Nephron (organoid): ENCODE data around the gene CCBE1.
A peak's percentile ranks its signal among the peaks of the same experiment; 100 is the strongest.

Experiments
- H3K27ac Mint-ChIP-seq, 3 experiments: 2 replicates each; pipeline ENCODE4 v1.8.0; 2020; ENCODE audit warnings: mixed read lengths in 3 of 3, mild to moderate bottlenecking in 2 of 3, moderate library complexity in 1 of 3
- H3K27me3 Mint-ChIP-seq: 2 replicates; pipeline ENCODE4 v1.8.0; 2021; ENCODE audit warnings: low read depth, mild to moderate bottlenecking, moderate library complexity, mixed read lengths
- H3K36me3 Mint-ChIP-seq: 2 replicates; pipeline ENCODE4 v1.8.0; 2020; ENCODE audit warnings: low read depth, mixed read lengths
- H3K4me1 Mint-ChIP-seq: 2 replicates; pipeline ENCODE4 v1.8.0; 2020; ENCODE audit warnings: mixed read lengths
- H3K4me3 Mint-ChIP-seq, 3 experiments: 2 replicates each; pipeline ENCODE4 v1.8.0; 2020; ENCODE audit warnings: mild to moderate bottlenecking in 3 of 3, mixed read lengths in 3 of 3, moderate library complexity in 2 of 3
- H3K9me3 Mint-ChIP-seq: 2 replicates; pipeline ENCODE4 v1.8.0; 2020; ENCODE audit warnings: mixed read lengths
- CTCF ChIP-seq, 3 experiments: fragments of 200-600 bp; sonication (generic); IDR thresholded peaks; one replicate each; pipeline ENCODE4 v1.5.0; 2021; ENCODE audit warnings: antibody characterized with exemption in 3 of 3; ENCODE audit not compliant: unreplicated experiment in 3 of 3

Gene CCBE1

GRCh38 chr18:59620381-59620780 is 76.8 kb downstream of the CCBE1 start:
- no peak overlapping the region for H3K4me3 Mint-ChIP-seq

GRCh38 chr18:59619816-59620215 is 77.4 kb downstream of the CCBE1 start:
- no peaks in the 10 kb centered on the region for H3K36me3 Mint-ChIP-seq
- H3K9me3 Mint-ChIP-seq, result no peaks in the 10 kb centered on the region
- no peak for TF ChIP-seq CTCF (IDR thresholded peaks at IDR 0.05; ENCODE audit: unreplicated experiment in 3 of 3)
- no peaks in the 10 kb centered on the region for H3K27me3 Mint-ChIP-seq
- peaks cover 78% of the 10 kb centered on the region for H3K4me1 Mint-ChIP-seq
- no peak overlapping the region for H3K4me3 Mint-ChIP-seq
- peak overlapping the region in 2 of 3 experiments; percentile 74 to 90 for H3K27ac Mint-ChIP-seq

More at GRCh38 chr18:59620381-59620780, 76.8 kb downstream of the CCBE1 start:
- H3K27ac Mint-ChIP-seq, result peak overlapping the region in 2 of 3 experiments; percentile 74 to 90
- no peaks in the 10 kb centered on the region for H3K36me3 Mint-ChIP-seq
- H3K9me3 Mint-ChIP-seq, result no peaks in the 10 kb centered on the region
- no peaks in the 10 kb centered on the region for H3K27me3 Mint-ChIP-seq
- TF ChIP-seq CTCF (IDR thresholded peaks at IDR 0.05; ENCODE audit: unreplicated experiment in 3 of 3), result no peak
- H3K4me1 Mint-ChIP-seq, result peaks cover 72% of the 10 kb centered on the region

- Mint-ChIP-seq H3K36me3 (no peaks in the 10 kb centered on the region), H3K4me1 (peaks cover 70% of the 10 kb centered on the region), H3K4me3 (no peak overlapping the region), H3K27ac (peak overlapping the region; percentile 72 to 92 (median 89)), H3K27me3 (no peaks in the 10 kb centered on the region), H3K9me3 (no peaks in the 10 kb centered on the region)
- TF ChIP-seq CTCF (IDR thresholded peaks at IDR 0.05; ENCODE audit: unreplicated experiment in 3 of 3), result no peak
These were observed 79.7 kb downstream of the CCBE1 start for GRCh38 chr18:59617468-59617932.

GRCh38 chr18:59616501-59616900 is 80.7 kb downstream of the CCBE1 start:
- Mint-ChIP-seq H3K4me1 (peaks cover 69% of the 10 kb centered on the region), H3K27ac (peak overlapping the region; percentile 72 to 92 (median 89)), H3K36me3 (no peaks in the 10 kb centered on the region), H3K9me3 (no peaks in the 10 kb centered on the region), H3K4me3 (peak overlapping the region in 2 of 3 experiments; percentile 13 to 18), H3K27me3 (no peaks in the 10 kb centered on the region)
- TF ChIP-seq CTCF (IDR thresholded peaks at IDR 0.05; ENCODE audit: unreplicated experiment in 3 of 3), result no peak

- H3K36me3 Mint-ChIP-seq, result peaks cover 4% of the 10 kb centered on the region
- H3K4me3 Mint-ChIP-seq, result no peak overlapping the region
- H3K27ac Mint-ChIP-seq, result no peak overlapping the region
- no peaks in the 10 kb centered on the region for H3K27me3 Mint-ChIP-seq
- no peak for TF ChIP-seq CTCF (IDR thresholded peaks at IDR 0.05; ENCODE audit: unreplicated experiment in 3 of 3)
- H3K9me3 Mint-ChIP-seq, result no peaks in the 10 kb centered on the region
- peaks cover 65% of the 10 kb centered on the region for H3K4me1 Mint-ChIP-seq
These were observed 83.3 kb downstream of the CCBE1 start for GRCh38 chr18:59613903-59614302.

GRCh38 chr18:59612381-59612780 is 84.8 kb downstream of the CCBE1 start:
- H3K27ac Mint-ChIP-seq, result peak overlapping the region; percentile 85 to 94 (median 91)
- peaks cover 61% of the 10 kb centered on the region for H3K4me1 Mint-ChIP-seq
- peak overlapping the region; percentile 13 to 57 (median 27) for H3K4me3 Mint-ChIP-seq
- no peak for TF ChIP-seq CTCF (IDR thresholded peaks at IDR 0.05; ENCODE audit: unreplicated experiment in 3 of 3)
- H3K27me3 Mint-ChIP-seq, result no peaks in the 10 kb centered on the region
- H3K36me3 Mint-ChIP-seq, result peaks cover 6% of the 10 kb centered on the region
- H3K9me3 Mint-ChIP-seq, result no peaks in the 10 kb centered on the region
